ENCODE data around the gene TMEM39B.
A peak's percentile ranks its signal among the peaks of the same experiment; 100 is the strongest.

The TMEM39B gene

DNA sequence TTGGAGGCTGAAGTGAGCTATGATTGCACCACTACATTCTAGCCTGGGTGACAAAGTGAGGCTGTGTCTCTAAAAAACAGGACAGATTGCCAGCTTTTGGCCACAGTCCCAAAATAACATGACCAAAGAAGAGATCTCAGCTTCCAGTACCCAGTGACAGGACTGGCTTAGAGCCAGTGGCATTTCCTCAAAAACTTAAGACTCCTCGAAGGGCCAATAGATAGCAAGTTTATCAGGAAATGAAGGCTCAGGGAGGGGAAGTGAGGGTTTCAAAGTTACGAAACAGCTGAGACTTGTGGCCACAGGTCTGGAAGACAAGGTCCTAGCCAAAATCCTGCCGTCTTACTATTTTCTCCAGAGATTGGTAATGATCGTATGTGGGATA, 6.3 kb upstream of the TMEM39B start:
- peak; percentile 91 to 93 for DNase-seq (ENCODE audit: low read depth in 2 of 2)
- H3K4me3 ChIP-seq (replicated peaks in 1 of 2; ENCODE audit: low read depth in 2 of 2, low read length in 2 of 2): no peak overlapping the region
- TF ChIP-seq, protein P1, sequence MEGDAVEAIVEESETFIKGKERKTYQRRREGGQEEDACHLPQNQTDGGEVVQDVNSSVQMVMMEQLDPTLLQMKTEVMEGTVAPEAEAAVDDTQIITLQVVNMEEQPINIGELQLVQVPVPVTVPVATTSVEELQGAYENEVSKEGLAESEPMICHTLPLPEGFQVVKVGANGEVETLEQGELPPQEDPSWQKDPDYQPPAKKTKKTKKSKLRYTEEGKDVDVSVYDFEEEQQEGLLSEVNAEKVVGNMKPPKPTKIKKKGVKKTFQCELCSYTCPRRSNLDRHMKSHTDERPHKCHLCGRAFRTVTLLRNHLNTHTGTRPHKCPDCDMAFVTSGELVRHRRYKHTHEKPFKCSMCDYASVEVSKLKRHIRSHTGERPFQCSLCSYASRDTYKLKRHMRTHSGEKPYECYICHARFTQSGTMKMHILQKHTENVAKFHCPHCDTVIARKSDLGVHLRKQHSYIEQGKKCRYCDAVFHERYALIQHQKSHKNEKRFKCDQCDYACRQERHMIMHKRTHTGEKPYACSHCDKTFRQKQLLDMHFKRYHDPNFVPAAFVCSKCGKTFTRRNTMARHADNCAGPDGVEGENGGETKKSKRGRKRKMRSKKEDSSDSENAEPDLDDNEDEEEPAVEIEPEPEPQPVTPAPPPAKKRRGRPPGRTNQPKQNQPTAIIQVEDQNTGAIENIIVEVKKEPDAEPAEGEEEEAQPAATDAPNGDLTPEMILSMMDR (IDR thresholded peaks at IDR 0.05; ENCODE audit: low read depth, low read length): no peak

DNA sequence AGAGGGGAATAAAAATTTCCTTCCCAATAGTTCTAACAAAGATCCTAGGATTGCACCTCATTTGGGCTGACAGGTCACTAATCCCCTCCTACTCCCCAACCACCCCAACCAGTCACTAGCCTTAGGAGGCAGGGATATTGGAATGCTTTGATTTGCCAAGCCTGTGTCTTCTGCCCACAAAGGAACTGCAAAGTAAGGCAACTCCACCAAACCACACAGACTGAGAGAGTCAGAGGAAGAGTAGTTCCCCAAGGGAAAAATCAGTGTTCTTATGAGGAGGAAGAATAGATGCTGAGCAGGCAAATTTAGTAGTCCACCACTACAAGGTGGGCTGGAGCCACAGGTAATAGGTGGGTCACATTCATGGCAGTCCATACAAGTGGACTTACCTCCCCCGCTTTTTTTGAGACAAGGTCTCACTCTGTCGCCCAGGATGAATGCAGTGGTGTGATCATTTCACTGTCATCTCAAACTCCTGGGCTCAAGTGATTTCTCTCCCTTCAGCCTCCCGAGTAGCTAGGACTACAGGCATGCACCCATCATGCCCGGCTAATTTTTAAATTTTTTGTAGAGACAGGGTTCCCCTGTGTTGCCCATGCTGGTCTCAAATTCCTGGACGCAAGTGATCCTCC, 3.7 kb upstream of the TMEM39B start:
- no peak overlapping the region for H3K4me3 ChIP-seq (replicated peaks in 1 of 2; ENCODE audit: low read depth in 2 of 2, low read length in 2 of 2)
- TF ChIP-seq, protein P1 (IDR thresholded peaks at IDR 0.05; ENCODE audit: low read depth, low read length): no peak
- peak; percentile 52 to 65 for DNase-seq (ENCODE audit: low read depth in 2 of 2)

DNA sequence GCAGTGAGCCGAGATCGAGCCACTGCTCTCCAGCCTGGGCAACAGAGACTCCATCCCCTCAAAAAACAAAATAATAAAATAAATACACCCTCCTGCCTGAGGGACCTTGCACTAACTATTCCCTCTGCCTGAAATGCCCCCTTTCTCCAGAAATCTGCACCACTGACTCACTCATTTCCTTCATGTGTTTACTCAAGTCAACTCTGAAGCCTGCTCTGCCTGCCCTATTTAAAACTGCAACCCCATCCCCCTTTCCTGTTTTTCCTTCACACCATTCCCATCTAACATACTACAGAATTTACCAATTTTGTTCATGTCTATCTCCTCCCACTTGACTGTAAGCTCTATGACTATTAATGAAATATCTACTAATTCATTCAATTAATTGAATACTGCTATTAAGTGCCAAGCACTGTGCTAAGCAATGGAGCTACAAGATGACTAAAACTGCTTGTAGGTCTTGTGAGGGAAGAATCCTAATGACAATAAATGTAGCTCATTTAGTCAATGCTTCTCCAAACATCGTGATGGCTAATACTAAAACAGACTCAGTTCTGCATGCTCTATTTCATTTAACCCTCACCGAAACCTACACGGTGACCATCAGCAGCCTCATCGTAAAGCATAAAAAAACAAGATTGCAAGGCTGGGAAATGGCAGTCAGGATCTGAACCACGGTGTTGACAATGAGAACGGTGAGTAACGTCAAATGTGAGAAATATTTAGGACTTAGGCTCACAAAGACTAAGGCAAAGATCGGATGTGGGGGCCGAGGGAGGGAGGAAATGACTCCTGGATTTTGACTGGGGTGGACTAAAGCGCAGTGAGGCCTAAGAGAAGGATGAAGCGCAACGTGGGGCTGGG, 749 bp upstream of the TMEM39B start:
- peak overlapping the region; percentile 76 to 95 for H3K4me3 ChIP-seq (replicated peaks in 1 of 2; ENCODE audit: low read depth in 2 of 2, low read length in 2 of 2)
- DNase-seq (ENCODE audit: low read depth in 2 of 2): peak; percentile 75 to 88
- TF ChIP-seq, protein P1 (IDR thresholded peaks at IDR 0.05; ENCODE audit: low read depth, low read length): no peak

DNA sequence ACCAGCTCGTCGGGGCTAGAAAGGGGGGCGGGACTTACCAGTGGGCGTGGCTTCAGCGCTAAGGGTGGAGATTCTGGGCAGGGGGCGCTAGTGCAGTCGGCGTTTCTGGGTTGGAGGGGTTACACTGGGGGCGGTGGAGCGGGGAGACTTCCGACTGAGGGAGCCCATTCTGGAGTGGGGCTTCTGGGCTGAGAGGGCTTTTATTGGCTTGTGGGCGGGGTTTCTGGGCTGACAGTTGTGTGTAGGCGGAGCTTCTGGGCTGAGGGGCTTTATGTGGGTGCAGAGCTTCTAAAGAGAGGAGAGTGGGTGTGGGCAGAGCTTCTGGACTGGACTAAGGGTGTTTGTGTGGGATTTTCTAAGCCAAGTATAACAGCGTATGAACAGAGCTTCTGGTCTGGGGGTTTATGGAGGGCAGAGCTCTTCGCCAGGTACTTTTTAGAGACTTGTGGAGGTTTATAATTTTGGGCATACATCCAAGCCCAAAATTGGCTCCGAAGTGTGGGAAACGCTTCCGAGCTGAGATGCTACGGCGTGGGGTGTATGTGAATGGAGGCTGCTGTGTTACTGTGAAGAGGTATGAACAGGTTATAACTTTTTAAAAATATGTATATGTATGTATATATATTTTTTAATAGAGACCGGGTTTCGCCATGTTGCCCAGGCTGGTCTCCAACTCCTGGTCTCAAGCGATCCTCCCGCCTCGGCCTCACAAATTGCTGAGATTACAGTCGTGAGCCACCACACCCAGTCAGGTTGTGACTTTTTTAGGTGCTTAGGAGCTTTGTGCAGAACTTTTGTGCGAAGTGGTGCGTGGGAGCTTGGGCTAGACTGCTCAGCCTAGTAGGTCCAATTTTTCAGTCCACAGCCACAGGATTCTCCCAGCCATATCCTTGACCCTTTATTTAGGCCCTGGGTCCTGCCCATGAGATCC, 825 bp downstream of the TMEM39B start:
- peak overlapping the region; percentile 76 to 95 for H3K4me3 ChIP-seq (replicated peaks in 1 of 2; ENCODE audit: low read depth in 2 of 2, low read length in 2 of 2)
- no peak for DNase-seq (ENCODE audit: low read depth in 2 of 2)
- TF ChIP-seq, protein P1 (IDR thresholded peaks at IDR 0.05; ENCODE audit: low read depth, low read length): peak; percentile 20

DNA sequence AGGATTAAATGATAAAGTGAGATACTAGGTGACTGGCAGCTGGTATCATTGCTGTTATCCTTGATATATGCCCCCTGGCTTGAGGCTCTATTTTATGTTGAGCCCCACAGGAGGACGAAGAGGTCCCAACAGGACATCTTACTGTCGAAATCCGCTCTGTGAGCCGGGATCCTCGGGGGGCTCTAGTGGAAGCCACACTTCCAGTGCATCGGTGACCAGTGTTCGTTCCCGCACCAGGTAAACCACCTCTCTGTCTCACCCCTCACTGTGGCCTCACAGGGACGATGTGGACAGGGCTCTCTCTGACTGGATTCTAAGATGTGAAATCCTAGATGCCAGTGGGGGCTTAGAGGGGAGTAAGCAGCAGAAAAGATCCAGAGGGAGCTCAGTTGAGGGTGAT, 2.1 kb downstream of the TMEM39B start:
- DNase-seq (ENCODE audit: low read depth in 2 of 2): no peak
- H3K4me3 ChIP-seq (replicated peaks in 1 of 2; ENCODE audit: low read depth in 2 of 2, low read length in 2 of 2): no peak overlapping the region
- TF ChIP-seq, protein P1 (IDR thresholded peaks at IDR 0.05; ENCODE audit: low read depth, low read length): no peak

DNA sequence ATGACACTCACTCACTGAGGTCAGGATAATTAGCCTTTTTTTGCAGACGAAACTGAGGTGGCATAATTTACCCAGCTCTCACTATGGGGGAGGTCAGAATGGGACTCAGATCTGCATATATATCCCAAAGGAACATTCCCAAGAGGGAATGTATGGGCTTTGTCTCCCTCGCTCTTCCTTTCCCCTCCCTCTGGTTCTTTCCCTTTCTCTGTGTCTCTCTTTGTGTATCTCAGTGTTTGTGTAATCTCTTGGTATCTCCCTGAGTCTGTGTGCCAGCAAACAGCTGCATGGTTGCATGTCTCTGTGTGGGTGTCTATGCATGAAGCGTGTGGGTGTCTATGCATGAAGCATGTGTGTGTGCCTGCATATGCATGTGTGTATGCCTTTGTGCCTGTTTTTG, 4.7 kb downstream of the TMEM39B start:
- no peak for DNase-seq (ENCODE audit: low read depth in 2 of 2)
- TF ChIP-seq, protein P1 (IDR thresholded peaks at IDR 0.05; ENCODE audit: low read depth, low read length): no peak
- H3K4me3 ChIP-seq (replicated peaks in 1 of 2; ENCODE audit: low read depth in 2 of 2, low read length in 2 of 2): no peak overlapping the region

Data from cardiac fibroblast (primary cell).